Measurements from ENCODE around the gene TARBP2. TPM values are rescaled to one million over a fixed set of nuclear protein-coding genes. Genes with fewer than 3 reads are reported as not detected.

TARBP2 gene
- total RNA-seq, 4 donors from 2014 or later: 19.6 to 26.0 (median 22.3) TPM

- DNase-seq (ENCODE audit: low spot score) (no peak), ATAC-seq (ENCODE audit: low FRiP score) (no peak)
- TF ChIP-seq, protein P1, sequence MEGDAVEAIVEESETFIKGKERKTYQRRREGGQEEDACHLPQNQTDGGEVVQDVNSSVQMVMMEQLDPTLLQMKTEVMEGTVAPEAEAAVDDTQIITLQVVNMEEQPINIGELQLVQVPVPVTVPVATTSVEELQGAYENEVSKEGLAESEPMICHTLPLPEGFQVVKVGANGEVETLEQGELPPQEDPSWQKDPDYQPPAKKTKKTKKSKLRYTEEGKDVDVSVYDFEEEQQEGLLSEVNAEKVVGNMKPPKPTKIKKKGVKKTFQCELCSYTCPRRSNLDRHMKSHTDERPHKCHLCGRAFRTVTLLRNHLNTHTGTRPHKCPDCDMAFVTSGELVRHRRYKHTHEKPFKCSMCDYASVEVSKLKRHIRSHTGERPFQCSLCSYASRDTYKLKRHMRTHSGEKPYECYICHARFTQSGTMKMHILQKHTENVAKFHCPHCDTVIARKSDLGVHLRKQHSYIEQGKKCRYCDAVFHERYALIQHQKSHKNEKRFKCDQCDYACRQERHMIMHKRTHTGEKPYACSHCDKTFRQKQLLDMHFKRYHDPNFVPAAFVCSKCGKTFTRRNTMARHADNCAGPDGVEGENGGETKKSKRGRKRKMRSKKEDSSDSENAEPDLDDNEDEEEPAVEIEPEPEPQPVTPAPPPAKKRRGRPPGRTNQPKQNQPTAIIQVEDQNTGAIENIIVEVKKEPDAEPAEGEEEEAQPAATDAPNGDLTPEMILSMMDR (IDR thresholded peaks at IDR 0.05): no peak
Measured at GRCh38 chr12:53466640-53467039, 34.4 kb upstream of the TARBP2 start.

DNA sequence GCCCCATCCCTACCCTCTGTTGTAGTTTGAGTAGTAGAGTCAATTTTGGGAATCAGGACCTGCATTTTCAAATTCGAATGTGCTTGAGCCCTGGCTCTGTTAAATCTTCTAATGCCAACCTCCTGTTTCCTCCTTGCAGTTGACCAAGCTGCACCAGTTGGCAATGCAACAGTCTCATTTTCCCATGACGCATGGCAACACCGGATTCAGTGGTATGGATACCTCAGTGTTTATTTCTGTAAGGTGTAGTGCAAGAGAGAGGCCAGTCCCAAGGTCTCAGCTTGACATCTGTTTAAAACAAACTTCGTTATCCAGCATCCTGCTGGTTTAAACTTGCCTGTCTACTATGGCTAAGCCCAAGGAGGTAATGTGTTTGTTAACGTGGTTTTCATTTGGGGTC, 34.0 kb upstream of the TARBP2 start:
- DNase-seq (ENCODE audit: low spot score) (no peak), ATAC-seq (ENCODE audit: low FRiP score) (no peak)
- TF ChIP-seq, protein P1 (IDR thresholded peaks at IDR 0.05): no peak

- DNase-seq (ENCODE audit: low spot score) (no peak), ATAC-seq (ENCODE audit: low FRiP score) (no peak)
- TF ChIP-seq, protein P1 (IDR thresholded peaks at IDR 0.05): no peak
Measured at GRCh38 chr12:53467880-53468279, 33.2 kb upstream of the TARBP2 start.

GRCh38 chr12:53468282-53468681, 32.8 kb upstream of the TARBP2 start:
- no peak for DNase-seq (ENCODE audit: low spot score)
- TF ChIP-seq, protein P1 (IDR thresholded peaks at IDR 0.05): no peak
- ATAC-seq (ENCODE audit: low FRiP score): no peak

DNA sequence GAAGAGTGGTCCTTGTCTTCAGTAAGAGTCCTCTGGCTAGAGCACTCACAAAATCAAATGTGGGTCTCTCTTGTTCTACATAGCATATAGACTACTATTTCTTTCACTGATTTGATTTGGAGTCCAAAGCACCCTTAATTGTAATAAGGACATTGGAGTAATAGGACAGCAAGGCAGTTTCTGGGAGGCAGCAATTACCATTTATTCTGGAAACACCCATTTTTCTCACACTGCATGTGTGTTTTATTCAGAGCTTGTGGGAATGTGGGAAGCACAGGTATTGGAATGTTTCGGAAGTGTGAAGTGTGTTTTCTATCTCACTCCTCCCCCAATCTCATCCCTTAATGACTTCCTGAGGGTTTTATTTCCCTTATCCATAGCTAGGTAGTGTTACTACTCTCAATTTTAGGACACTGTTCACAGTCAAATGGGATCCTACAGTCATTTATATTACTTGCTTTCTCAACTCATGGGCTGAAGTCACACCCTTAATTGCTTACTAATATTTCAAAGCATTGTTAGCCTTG, 29.0 kb upstream of the TARBP2 start:
- DNase-seq (ENCODE audit: low spot score) (no peak), ATAC-seq (ENCODE audit: low FRiP score) (no peak)
- TF ChIP-seq, protein P1 (IDR thresholded peaks at IDR 0.05): no peak

DNA sequence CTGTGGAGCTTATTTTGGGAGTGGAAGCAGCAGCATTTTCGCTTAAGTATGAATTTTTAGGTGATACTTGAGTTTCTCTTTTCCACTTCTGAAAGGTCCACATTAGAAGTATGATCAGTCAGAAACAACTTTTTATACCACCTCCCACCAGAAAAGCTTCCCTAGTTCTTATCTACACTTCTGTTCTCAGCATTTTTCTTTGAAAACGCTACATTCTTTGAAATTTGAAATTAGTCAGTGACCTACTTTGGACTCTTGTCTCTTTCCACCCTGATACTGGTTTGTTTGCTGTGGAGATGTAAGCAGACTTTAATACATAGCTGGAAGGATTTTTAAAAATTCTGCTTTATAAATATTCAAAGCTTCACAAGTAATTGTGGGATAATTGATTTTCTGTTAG, 27.0 kb upstream of the TARBP2 start:
- DNase-seq (ENCODE audit: low spot score): no peak
- TF ChIP-seq, protein P1 (IDR thresholded peaks at IDR 0.05): no peak
- peak; percentile 53 for ATAC-seq (ENCODE audit: low FRiP score)

- TF ChIP-seq, protein P1 (IDR thresholded peaks at IDR 0.05): no peak
- DNase-seq (ENCODE audit: low spot score): no peak
- no peak for ATAC-seq (ENCODE audit: low FRiP score)
Measured at GRCh38 chr12:53474819-53475218, 26.3 kb upstream of the TARBP2 start.
